Stimulated activated CD4-positive, alpha-beta T cell treated with anti-CD3 and anti-CD28 coated beads, TNF-alpha, amount 100 ng/mL, for 1 hour (primary cell): Measurements from ENCODE around the gene DKK3.

Experiments
- DNase-seq, 3 donors: peaks; one replicate each; pipeline ENCODE4 v3.0.0-alpha.2; 2020; ENCODE audit warnings: low read depth in 3 of 3, low spot score in 1 of 3

DKK3 gene

DNA sequence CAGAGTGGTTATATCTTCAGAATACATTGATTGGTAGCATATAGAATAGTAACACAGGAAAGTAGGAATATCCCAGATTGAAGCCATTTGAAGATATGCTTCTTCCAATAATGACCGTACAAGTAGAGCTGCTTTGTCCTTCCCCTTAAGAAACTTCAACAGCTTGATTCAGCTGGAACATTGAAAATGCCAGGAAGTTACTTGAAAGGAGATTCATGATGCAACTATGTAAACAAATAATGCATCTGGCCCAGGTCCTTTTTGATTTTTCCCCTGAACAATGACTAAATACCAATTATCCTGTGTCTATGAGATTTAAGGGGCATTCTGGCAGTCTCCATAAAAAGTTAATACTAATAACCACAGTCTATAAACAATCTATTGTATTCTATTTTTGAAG lies 3.0 kb downstream of the DKK3 start:
- no peak for DNase-seq

DNA sequence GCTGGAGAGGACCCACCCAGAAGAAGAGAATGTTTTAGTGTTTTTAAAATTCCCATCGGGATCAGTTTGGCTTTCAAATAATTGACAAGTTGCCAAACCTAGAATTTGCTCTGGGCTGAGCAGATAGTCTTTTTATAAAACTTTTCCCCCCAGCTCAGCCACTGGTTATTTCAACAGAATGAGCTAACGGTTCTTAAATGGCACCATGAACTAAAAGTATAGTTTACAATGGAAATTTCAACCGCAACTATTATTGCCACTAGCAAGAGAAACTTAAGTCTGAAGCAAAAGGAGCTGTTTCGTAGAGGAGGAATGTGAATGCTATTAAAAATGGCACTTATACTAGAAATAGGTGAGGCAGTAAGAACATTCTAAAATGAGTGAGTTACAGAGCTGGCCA lies 3.4 kb downstream of the DKK3 start:
- no peak for DNase-seq

DNA sequence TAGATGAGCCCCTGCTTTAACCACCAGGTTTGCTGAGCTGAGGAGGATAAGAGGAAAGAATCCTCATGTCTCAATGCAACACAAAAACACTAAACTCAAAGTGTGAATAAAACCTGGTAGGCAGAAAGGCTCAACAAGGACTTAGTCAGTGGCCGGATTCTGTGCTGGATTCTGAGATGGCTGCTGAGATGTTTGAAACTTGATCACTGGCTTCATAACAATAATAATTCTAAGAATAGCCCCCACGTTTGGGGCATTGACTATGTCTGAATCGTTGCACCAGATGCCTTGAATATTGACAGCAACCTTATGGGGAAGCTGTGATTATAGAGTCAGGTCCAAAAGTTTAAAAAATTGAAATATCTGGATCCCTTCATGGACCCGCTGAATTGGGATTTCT lies 4.6 kb downstream of the DKK3 start:
- no peak for DNase-seq

DNA sequence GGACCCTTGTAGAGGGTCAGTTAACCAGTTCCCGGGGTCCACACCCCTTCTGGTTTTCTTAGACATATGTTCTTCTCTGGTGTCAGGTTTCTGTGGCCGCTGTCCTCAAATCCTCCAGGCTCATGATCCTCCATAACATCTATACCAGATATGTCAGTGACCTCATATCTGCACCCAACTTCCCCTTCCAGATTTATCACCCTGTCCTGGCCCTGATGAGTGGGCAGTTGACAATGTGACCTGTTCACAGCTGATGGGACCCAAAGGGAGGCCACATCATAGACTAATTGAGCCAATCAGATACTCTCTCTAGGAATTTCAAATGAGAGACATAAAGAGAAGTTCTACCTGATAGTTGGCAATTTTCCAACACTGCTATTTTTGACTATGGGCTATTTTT lies 5.1 kb downstream of the DKK3 start:
- no peak for DNase-seq

DNA sequence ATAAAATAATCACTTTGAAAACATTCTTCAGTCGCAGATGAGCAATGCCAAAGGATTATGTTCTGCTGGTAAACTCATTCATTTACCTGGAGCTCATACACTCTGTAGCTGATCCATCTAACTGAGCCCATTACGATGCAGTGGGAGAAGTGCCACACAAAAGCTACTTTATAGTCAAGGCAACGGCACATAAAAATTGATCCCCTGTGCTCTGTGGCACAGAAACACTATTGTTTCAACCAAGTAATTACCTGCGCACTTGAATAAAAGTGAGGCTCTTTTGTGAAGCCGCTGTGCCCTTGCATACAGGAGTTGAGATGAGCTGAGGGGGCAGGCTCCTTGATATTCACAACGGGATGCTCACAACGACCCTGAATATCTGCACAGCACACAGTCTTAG lies 7.2 kb downstream of the DKK3 start:
- no peak for DNase-seq

DNA sequence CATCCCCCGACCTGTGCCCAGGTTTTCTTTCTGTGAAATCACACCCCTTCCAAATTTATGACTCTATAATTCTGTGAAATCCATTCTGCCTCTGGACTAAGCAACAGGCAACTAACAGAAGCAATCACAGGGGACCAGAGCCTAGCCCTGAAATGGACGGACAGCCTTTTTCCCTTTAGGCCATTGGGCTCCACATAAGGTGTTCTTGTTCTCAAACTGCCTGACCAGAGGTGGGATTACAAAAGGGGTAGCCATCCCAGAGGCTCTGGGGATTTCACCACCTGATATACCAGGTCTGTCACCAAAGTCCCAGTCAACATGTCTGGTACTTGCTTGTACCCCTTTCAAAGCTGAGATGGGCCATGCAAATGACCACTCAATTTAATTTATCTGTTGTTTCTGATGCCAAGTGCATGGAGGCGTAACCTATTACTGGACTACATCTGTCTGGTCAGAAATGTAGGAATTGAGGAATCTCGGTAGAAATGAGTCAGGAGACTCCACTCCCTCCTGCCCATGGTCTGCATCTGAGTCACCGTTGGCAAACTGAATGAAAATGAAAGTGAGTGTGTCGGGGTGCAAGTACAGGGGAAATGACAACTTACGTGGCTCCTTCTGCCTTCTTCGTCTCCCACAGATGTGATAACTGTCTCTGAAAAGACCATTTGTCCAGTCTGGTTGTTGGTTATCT lies 10.2 kb downstream of the DKK3 start:
- DNase-seq = no peak

DNA sequence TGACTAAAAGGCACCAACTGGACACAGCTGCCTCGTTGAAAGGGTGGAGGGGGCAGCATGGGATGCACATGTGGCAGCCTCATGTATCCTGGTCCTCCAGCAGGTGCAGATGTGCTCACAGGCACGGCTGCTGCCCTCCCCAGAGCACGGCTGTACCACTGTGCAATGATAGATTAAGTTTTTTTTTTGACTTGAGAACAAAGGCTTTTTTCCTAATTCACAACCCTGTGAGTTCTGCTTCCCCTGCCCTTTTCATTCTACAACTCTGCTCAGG lies 11.4 kb downstream of the DKK3 start:
- DNase-seq = no peak

DNA sequence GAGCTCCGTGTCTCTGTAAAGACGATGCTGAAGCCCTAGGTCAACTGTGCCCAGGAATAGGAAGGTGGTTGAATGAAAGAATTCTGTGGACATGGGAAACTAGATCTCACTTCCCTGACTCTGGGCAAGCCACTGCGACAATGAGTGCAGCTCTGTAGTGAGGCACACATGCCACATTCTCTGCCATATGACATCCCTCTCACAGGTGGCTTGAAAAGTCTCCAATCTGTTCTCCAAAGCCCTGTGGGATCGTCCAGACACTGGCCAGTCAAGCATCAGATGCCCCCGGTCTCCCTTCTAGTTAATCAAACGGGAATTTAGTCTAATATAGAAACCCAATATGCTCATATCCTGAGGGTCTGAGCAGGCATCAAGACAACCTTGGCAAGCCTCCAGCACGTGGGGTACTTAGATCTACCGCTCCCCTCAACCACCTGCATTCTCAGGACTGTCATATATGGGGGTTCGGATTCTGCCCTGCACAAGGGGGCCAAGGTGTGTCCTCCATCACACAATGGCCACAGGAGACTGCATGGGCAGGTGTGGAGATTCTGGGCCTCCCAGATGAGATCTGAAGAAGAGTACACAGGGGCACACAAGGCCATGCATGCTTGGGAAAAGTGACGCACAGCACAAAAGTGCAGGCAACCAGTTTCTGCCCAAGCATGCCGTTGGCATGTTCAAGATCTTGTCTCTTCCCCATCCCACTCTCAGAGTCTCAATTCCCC lies 11.9 kb downstream of the DKK3 start:
- DNase-seq = no peak

DNA sequence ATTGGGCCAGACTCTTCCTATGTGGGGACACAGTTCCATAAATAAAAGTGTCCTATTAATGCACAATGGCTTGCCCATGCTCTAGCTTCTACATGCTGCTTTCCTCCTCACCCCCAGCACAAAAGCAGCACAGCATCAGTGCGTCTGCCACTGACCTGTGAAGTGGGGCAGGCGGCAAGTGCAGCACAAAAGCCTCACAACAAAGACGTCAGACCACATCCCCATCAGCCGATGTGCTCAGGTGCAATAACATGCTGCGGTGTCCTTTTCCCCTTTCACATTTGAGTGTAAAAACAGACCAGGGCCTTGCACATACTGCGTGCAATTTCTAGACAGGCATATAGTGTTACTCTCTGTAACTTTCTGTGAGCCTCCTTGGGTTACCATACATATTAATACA lies 12.8 kb downstream of the DKK3 start:
- DNase-seq = no peak

DNA sequence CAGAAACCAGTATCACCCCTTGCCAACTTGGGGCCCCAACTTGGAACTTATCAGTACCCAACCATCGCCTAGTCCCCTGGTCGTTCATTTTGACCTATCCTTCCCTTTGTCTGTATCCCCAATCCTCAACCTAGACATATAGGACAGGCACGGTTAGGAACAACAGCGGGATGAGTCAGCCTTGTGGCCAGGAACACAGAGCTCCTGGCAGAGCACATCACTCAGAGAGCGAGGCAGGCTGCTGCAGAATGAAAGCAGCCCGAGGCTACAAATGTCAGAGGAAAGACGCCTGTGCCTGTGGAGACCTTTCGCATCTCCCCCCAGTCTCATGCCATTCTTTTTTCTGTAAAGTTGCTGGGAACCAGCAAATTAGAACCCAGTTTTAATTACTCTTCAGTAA lies 14.6 kb downstream of the DKK3 start:
- DNase-seq = no peak

DNA sequence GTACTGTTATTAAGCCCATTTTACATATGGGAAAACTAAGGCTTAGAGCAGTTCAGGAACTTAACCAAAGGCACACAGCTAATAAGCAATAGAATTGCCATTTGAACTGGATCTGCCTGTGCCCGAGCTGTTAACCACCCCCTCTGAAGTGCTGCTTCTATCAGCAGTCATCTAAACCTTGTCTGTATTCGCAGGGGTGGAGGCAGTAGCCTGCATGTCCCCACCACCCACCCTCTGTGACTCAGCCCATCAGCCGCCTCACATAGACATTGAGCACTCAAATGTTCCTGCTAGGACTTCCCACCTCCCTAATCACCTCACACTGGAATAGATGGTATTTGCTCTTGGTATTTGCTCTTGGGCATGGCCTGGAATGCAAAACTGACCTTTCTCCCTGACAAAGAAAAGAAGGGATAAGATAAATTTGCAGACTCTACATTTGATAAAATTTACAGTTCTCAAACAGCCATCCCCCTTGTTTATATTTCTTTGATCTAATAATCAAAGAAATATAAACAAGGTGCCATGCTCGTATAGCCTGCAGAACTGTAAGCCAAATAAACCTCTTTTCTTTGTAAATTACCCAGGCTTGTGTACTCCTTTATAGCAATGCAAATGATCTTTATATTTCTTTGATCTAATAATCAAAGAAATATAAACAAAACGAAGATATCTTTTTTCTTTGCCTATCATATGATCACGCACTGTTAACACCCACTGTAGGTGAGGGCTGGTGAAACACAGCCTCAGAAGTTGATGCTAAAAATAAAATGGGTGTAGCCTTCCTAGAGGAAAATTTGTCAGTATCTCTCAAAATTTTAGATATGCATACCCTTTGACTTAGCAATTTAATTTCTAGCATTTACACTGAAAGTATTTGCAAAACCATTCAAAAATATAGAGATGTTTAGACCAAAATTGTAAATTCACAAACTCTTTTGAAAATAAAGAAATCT lies 15.9 kb downstream of the DKK3 start:
- no peak for DNase-seq

DNA sequence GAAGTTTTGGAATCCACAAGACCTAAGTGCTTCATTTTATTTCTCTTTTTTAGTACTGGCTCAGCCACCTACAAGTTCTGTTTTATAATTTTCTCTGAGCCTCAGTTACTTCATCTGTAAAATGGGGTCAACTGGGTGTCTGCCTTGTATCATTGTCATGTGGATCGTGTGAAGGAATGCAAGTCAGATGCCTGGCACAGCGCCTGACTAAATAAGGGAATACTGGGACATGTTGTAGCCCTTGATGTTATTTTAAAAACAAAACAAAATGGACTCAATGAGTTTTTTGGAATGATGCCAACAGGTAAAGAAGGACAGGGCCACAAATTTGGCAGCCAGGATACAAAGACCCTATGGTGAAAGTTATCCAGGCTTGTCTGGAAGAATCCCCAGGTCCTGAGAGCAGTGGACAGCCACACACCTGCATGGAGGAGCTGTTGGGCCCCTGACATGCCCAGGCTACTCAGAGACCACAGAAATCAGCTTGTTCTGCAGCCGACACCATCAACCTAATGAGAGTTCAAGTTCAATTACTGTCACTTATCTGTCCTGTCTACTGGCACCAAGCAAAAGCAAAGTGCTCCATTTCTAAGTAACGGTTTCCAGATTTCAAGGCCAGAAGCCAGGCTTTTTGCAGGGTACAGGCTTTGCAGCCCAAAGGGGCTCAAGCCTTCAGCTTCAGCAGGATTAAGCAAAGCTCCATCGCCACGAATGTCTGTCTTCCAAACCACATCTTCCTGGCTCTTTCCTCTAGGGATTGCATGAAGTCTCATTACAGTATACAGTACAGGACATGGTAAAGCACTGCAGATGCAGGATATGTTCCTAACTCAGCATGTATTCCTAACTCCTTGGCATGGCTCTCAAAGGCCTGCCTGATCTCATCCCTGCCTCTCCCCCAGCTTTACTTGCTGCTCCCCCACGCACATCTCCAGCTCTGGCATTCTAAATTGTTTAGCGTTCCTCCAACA lies 18.4 kb downstream of the DKK3 start:
- DNase-seq = no peak

DNA sequence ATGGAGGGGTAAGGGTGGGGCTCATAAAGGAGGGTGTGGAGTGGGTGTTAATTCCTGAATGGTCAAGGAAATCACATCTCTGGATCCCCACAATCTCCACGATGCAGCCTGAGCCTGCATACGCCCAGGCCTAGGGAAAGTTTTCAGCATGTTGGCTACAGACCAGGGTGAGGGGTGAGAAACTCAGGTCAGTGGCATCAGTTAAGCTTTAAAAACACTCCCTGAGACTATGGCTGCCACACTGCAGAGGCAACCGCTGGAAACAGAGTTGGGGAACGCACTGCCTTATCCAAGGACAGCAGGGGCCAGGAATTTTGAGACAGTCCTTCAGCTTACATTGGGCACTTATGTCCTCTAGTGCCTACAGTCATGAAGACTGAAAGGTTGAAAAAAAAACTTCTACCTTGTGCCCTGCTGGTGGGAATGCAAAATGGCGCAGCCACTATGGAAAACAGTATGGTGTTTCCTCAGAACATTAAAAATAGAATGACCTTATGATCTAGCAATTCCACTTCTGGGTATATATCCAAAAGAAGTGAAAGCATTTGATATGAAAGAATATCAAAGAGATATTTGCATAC lies 19.7 kb downstream of the DKK3 start:
- no peak for DNase-seq

DNA sequence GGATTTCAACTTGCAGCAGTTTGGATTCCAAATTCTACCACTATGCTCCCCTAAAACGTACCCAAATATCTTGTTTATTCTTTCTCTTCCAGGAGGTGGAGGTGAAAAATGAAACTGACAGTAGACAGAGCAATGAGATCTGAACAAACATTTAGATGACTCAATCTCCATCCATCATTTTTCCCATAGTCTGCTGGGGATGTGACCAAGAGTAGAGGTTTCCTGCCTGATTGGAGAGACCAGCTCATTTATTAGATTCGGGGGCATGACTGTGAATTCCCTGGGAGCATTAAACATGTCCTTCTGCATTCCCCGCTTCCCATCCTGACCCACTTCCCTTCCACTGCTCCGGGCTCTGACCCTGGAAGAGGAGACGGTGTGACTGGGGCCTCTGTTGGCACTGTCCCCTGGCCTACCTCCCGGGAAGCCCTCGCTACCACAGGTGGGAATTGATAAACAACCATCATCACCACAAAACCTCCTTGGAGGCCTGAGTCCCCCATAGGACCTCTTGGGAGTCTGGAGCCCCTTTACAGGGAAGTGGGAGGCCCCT lies 20.3 kb downstream of the DKK3 start:
- DNase-seq = no peak

DNA sequence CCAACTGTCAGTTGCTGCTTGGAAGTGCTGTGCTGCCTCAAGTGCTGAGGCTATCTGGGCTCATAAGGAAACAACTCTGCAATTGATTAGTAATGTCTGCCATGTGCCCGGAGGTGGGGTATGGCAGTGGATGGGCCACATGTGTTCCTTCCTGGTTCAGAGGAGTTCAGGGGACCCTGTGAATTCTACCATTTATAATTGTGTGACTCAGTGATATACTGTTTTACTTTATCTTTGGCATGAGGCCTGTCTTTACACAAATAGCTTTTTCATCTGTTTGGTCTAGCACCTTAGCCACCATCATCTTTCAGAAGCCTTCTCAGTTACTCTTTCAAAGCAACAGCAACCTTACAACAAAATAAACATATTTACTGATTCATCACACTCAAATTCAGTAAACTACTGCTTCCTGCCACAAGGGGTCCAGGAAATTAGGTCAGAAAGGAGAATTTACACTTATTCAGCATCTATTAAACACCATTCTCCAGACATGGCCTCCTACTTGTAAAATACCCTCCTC lies 20.9 kb downstream of the DKK3 start:
- DNase-seq = no peak

DNA sequence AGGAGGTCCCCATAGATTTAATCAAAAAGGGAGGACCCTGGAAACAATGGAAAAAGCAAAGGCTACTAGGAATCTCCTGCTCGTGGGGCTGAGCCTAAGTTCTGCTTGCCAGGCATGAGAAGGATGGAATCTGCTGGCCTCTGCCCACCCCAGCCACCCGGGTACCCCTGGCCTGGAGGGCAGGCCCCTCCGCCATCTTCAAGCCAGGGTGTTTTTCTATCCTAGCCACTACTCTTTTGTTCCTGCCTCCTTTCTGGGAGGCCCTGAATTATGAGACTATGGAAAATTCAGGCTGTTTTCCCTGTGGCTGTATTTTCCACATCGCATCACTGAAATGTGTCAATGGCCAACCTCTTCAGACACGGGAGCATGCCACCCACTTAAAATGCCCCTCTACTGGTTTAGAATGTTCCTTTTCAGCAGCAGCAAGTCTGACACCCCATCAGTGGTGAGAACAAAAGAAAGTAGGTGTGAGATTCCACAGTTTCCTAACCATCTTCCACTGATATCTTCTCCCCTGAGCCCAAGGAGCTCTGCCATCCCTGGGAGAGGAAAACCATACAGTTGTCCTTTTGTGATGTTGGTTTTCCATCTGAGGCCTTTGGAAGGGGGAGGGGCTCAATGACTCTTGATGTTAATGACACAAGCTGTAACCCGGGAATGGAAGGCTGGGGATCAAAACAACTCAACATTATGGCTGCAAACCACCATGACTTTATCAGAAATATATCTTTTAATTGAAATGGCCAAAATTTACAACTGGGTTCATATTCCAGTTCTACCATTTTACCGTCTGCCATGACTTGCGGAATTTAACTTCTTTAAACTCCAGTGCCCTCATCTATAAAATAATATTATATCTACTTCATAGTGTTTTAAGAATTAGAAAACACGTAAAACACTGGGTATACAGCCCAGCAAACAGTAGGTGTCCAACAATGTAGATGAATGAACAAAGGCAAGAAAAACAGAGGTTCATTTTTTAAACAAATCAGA lies 22.2 kb downstream of the DKK3 start:
- DNase-seq = no peak

DNA sequence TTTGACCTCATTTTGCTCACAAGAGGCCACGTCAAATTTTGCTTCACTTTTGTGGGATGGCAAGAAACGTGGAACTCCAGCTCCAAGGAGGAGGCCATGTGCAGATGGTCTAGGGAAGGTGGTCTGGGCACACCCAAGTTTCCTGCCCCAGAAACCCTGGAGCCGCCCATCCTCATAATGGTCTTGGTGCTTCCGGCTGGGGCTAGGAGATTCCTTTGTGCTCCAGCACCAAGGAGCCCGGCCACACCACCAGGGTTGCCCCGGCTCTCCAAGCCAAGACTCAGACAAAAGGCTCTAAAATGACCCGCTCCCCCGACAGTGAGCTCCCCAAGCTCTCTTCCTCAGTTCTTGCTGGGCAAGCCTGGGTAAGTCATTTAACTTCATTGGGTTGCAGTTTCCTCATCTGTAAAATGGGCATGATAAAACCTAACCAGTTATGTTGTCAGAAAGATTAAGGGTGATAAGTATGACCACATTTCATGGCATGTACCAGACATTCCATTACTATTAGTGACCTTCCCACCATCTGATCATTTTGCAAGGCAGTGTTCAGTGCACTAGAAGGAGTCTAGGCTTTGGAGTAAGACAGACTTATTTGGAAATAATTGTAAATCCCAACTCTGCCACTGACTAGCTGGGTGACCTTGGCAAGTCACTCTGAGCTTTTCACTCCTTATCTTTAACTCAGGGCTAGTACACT lies 23.3 kb downstream of the DKK3 start:
- DNase-seq = no peak

DNA sequence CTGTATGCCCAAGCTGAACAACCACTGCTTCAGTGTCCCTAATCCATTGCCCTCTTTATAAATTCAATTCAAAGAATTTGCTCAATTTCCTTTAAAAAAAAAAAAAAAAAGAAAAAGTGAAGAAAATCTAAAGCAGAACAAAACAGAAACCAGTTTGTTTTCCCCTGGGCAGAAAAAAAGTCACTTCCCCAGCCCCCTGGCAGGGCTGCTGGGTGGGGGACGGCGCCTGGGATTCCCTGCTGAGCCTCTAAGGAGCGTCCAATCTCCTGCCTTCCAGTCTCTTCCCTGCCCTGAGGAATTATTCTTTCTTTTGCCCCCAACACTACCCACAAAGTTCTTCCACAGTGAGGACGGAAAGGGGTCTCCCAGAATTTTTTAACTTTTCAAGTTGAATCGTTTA lies 23.9 kb downstream of the DKK3 start:
- no peak for DNase-seq
